Neural cell (in vitro differentiated cells): ENCODE data around the gene MARK3. TPM values are rescaled to one million over a fixed set of nuclear protein-coding genes. Genes with fewer than 3 reads are reported as not detected.

ENCODE experiments used
- H2AFZ ChIP-seq: fragments of 200-600, 300-800 bp; sonication (generic), shearing (Covaris generic); 2 replicates; pipeline ENCODE4 v1.6.0; 2014; ENCODE audit warnings: low read depth, mild to moderate bottlenecking, antibody characterized with exemption, low read length, moderate library complexity
- H3F3A ChIP-seq: fragments of 200-600 bp; shearing (Covaris generic); 2 replicates; pipeline ENCODE4 v1.6.1; 2016; ENCODE audit warnings: mild to moderate bottlenecking, moderate library complexity, mixed read lengths, antibody characterized with exemption, low read length; ENCODE audit not compliant: insufficient read depth, poor library complexity, severe bottlenecking
- H3K27ac ChIP-seq: fragments of 200-600, 300-800 bp; sonication (generic), shearing (Covaris generic); 2 replicates; pipeline ENCODE4 v1.5.1; 2014; ENCODE audit warnings: mild to moderate bottlenecking, low read length, moderate library complexity
- H3K27me3 ChIP-seq: fragments of 300-800, 200-600 bp; sonication (generic), shearing (Covaris generic); 2 replicates; pipeline ENCODE4 v1.6.0; 2014; ENCODE audit warnings: mild to moderate bottlenecking, low read depth, low read length, moderate library complexity; ENCODE audit not compliant: insufficient read depth
- H3K36me3 ChIP-seq: fragments of 300-800, 200-600 bp; sonication (generic), shearing (Covaris generic); 2 replicates; pipeline ENCODE4 v1.5.1; 2014; ENCODE audit warnings: mild to moderate bottlenecking, antibody characterized with exemption, low read length, moderate library complexity; ENCODE audit not compliant: insufficient read depth
- H3K4me2 ChIP-seq: fragments of 300-800, 200-600 bp; sonication (generic), shearing (Covaris generic); 2 replicates; pipeline ENCODE4 v1.6.0; 2014; ENCODE audit warnings: mild to moderate bottlenecking, low read length
- H3K4me3 ChIP-seq: fragments of 300-800, 200-600 bp; sonication (generic), shearing (Covaris generic); 2 replicates; pipeline ENCODE4 v1.5.1; 2014; ENCODE audit warnings: mild to moderate bottlenecking, low read length, moderate library complexity
- H3K79me2 ChIP-seq: fragments of 200-600 bp; shearing (Covaris generic); replicated peaks from 2 replicates; pipeline ENCODE4 v1.6.0; 2014; ENCODE audit warnings: mild to moderate bottlenecking, low read length, moderate library complexity; ENCODE audit not compliant: insufficient read depth
- H3K9ac ChIP-seq: fragments of 300-800, 200-600 bp; sonication (generic), shearing (Covaris generic); 2 replicates; pipeline ENCODE4 v1.6.1; 2016; ENCODE audit warnings: mild to moderate bottlenecking, low read length, mixed read lengths
- H3K9me2 ChIP-seq: fragments of 200-600 bp; shearing (Covaris generic); 2 replicates; pipeline ENCODE4 v1.6.1; 2016; ENCODE audit warnings: mild to moderate bottlenecking, low read length, mixed read lengths; ENCODE audit not compliant: insufficient read depth
- H3K9me3 ChIP-seq: fragments of 200-600, 300-800 bp; sonication (generic), shearing (Covaris generic); 2 replicates; pipeline ENCODE4 v1.6.1; 2016; ENCODE audit warnings: mild to moderate bottlenecking, mixed run types, low read length, moderate library complexity, mixed read lengths
- H4K20me1 ChIP-seq: fragments of 200-600 bp; shearing (Covaris generic); 2 replicates; pipeline ENCODE4 v1.6.1; 2016; ENCODE audit warnings: mild to moderate bottlenecking, mixed run types; ENCODE audit not compliant: insufficient read depth
- CTCF ChIP-seq: fragments of 450-650 bp; IDR thresholded peaks from 2 replicates; pipeline ENCODE4 v1.5.1; 2014; ENCODE audit warnings: antibody characterized with exemption, mild to moderate bottlenecking, moderate library complexity; ENCODE audit not compliant: poor library complexity, severe bottlenecking
- EP300 ChIP-seq: fragments of 450-650 bp; conservative IDR thresholded peaks from 2 replicates; pipeline ENCODE4 v1.6.1; 2014; ENCODE audit warnings: antibody characterized with exemption, mild to moderate bottlenecking, moderate library complexity; ENCODE audit not compliant: poor library complexity, severe bottlenecking
- EZH2 ChIP-seq: fragments of 200-600, 300-800 bp; shearing (Covaris generic), sonication (generic); IDR thresholded peaks from 2 replicates; pipeline ENCODE4 v1.6.1; 2014; ENCODE audit warnings: antibody characterized with exemption, low read length, borderline replicate concordance, mild to moderate bottlenecking; ENCODE audit not compliant: insufficient read depth, poor library complexity, severe bottlenecking
- MXI1 ChIP-seq: fragments of 450-650 bp; conservative IDR thresholded peaks from 2 replicates; pipeline ENCODE4 v1.6.1; 2014; ENCODE audit warnings: antibody characterized with exemption, mild to moderate bottlenecking; ENCODE audit not compliant: poor library complexity, severe bottlenecking
- POLR2AphosphoS5 ChIP-seq: IDR thresholded peaks from 2 replicates; pipeline ENCODE4 v1.6.1; 2012
- RAD21 ChIP-seq: fragments of 450-650 bp; conservative IDR thresholded peaks from 2 replicates; pipeline ENCODE4 v1.6.1; 2014; ENCODE audit warnings: antibody characterized with exemption, mild to moderate bottlenecking, moderate library complexity
- SMC3 ChIP-seq: fragments of 450-650 bp; conservative IDR thresholded peaks from 2 replicates; pipeline ENCODE4 v1.6.1; 2014; ENCODE audit warnings: antibody characterized with exemption, mild to moderate bottlenecking, moderate library complexity; ENCODE audit not compliant: poor library complexity
- TAF1 ChIP-seq: IDR thresholded peaks from 2 replicates; pipeline ENCODE4 v1.6.1; 2012; ENCODE audit warnings: low read depth
- polyA plus RNA-seq: library from polyadenylated mRNA; depleted of rRNA; stranded (reverse); fragments of >200 nt; gene quantifications from 2 replicates; pipeline ENCODE4 v1.2.3, GENCODE V29; 2014
- TF ChIP-seq, protein P1 (sequence below): IDR thresholded peaks from 2 replicates; pipeline ENCODE4 v1.6.1; 2012; ENCODE audit warnings: borderline replicate concordance

MARK3 gene
- polyA plus RNA-seq, 1 donor from 2014 or later, result 158 TPM

DNA sequence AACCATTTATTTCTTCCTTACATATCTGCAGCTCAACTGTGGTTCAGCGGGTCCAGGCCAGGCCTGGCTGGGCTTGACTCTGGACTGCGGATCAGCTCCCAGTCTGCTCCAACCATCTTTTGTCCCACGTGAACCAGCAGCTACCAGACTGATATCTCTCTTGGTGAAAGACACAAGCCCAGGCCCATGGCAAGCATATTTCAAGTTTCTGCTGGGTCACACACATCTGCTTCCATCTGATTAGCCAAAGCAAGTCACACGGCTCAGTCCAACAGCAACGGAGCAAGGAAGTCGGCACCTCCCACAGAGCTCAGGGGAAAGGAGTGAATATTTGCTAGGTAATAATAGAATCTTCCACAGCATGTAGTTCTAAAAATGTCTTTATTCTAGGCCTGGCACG, 24.7 kb upstream of the MARK3 start:
- Histone ChIP-seq H3K27me3 (no peaks in the 10 kb centered on the region), H3K9me3 (no peaks in the 10 kb centered on the region), H3K36me3 (no peaks in the 10 kb centered on the region), H3K4me3 (no peak overlapping the region), H2AFZ (no peak overlapping the region), H3F3A (no peaks in the 10 kb centered on the region), H3K9ac (no peak overlapping the region), H3K4me2 (no peak overlapping the region), H3K9me2 (no peaks in the 10 kb centered on the region), H4K20me1 (no peaks in the 10 kb centered on the region), H3K79me2 (no peaks in the 10 kb centered on the region), H3K27ac (no peak overlapping the region)
- no peak for TF ChIP-seq CTCF
- no peak for TF ChIP-seq EP300
- no peak for TF ChIP-seq MXI1
- no peak for TF ChIP-seq SMC3
- TF ChIP-seq, protein P1, sequence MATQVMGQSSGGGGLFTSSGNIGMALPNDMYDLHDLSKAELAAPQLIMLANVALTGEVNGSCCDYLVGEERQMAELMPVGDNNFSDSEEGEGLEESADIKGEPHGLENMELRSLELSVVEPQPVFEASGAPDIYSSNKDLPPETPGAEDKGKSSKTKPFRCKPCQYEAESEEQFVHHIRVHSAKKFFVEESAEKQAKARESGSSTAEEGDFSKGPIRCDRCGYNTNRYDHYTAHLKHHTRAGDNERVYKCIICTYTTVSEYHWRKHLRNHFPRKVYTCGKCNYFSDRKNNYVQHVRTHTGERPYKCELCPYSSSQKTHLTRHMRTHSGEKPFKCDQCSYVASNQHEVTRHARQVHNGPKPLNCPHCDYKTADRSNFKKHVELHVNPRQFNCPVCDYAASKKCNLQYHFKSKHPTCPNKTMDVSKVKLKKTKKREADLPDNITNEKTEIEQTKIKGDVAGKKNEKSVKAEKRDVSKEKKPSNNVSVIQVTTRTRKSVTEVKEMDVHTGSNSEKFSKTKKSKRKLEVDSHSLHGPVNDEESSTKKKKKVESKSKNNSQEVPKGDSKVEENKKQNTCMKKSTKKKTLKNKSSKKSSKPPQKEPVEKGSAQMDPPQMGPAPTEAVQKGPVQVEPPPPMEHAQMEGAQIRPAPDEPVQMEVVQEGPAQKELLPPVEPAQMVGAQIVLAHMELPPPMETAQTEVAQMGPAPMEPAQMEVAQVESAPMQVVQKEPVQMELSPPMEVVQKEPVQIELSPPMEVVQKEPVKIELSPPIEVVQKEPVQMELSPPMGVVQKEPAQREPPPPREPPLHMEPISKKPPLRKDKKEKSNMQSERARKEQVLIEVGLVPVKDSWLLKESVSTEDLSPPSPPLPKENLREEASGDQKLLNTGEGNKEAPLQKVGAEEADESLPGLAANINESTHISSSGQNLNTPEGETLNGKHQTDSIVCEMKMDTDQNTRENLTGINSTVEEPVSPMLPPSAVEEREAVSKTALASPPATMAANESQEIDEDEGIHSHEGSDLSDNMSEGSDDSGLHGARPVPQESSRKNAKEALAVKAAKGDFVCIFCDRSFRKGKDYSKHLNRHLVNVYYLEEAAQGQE, result no peak

GRCh38 chr14:103361867-103362266, 23.3 kb upstream of the MARK3 start:
- Histone ChIP-seq H3K9ac (no peak overlapping the region), H3K79me2 (no peaks in the 10 kb centered on the region), H4K20me1 (no peaks in the 10 kb centered on the region), H3K27ac (no peak overlapping the region), H2AFZ (no peak overlapping the region), H3K27me3 (no peaks in the 10 kb centered on the region), H3K36me3 (no peaks in the 10 kb centered on the region), H3K4me2 (no peak overlapping the region), H3K9me2 (no peaks in the 10 kb centered on the region), H3K9me3 (no peaks in the 10 kb centered on the region), H3F3A (no peaks in the 10 kb centered on the region), H3K4me3 (no peak overlapping the region)
- TF ChIP-seq EP300 (no peak), MXI1 (no peak), SMC3 (no peak), EZH2 (no peak), POLR2AphosphoS5 (no peak), CTCF (no peak), TAF1 (no peak), RAD21 (no peak)
- TF ChIP-seq, protein P1, result no peak
